ENCODE data around the gene GKAP1. TPM values are rescaled to one million over a fixed set of nuclear protein-coding genes. Genes with fewer than 3 reads are reported as not detected.

Gene GKAP1
- total RNA-seq, 1 experiment from 2014 or later = 1.5 TPM

- no peaks in the 10 kb centered on the region for H3K9me3 ChIP-seq (ENCODE audit: low read length)
- no peaks in the 10 kb centered on the region for H3F3A ChIP-seq (ENCODE audit: low read length, unreplicated experiment)
- H4K20me1 ChIP-seq (ENCODE audit: low read length) = peaks cover 89% of the 10 kb centered on the region
- no peaks in the 10 kb centered on the region for H3K36me3 ChIP-seq (ENCODE audit: low read depth, low read length)
- no peak overlapping the region for H3K27ac ChIP-seq (ENCODE audit: low read length)
- no peak for TF ChIP-seq EZH2 (IDR thresholded peaks at IDR 0.05; ENCODE audit: low read length, unreplicated experiment)
- TF ChIP-seq, protein P1, sequence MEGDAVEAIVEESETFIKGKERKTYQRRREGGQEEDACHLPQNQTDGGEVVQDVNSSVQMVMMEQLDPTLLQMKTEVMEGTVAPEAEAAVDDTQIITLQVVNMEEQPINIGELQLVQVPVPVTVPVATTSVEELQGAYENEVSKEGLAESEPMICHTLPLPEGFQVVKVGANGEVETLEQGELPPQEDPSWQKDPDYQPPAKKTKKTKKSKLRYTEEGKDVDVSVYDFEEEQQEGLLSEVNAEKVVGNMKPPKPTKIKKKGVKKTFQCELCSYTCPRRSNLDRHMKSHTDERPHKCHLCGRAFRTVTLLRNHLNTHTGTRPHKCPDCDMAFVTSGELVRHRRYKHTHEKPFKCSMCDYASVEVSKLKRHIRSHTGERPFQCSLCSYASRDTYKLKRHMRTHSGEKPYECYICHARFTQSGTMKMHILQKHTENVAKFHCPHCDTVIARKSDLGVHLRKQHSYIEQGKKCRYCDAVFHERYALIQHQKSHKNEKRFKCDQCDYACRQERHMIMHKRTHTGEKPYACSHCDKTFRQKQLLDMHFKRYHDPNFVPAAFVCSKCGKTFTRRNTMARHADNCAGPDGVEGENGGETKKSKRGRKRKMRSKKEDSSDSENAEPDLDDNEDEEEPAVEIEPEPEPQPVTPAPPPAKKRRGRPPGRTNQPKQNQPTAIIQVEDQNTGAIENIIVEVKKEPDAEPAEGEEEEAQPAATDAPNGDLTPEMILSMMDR (conservative IDR thresholded peaks at IDR 0.05; ENCODE audit: low read depth, low read length) = no peak
- TF ChIP-seq EZH2phosphoT487 (IDR thresholded peaks at IDR 0.05; ENCODE audit: borderline replicate concordance, low read length) = no peak
- H3K4me1 ChIP-seq (ENCODE audit: insufficient read depth, low read length) = peaks cover 13% of the 10 kb centered on the region
- ChIA-PET POLR2A (ENCODE audit: unreplicated experiment) (no interaction called here), CTCF (no interaction called here)
- H3K79me2 ChIP-seq (ENCODE audit: low read length) = peaks cover 100% of the 10 kb centered on the region
- H3K9ac ChIP-seq (ENCODE audit: low read length) = no peak overlapping the region
- DNase-seq (no peak), ATAC-seq (no peak)
- H3K4me2 ChIP-seq (ENCODE audit: low read length) = 0 out of 2 replicates have a peak overlapping the region, but pooled peaks have one; percentile 14
- no peak overlapping the region for H2AFZ ChIP-seq (ENCODE audit: low read length)
- BruUV-seq (replicated peaks) = no TSS peak
- H3K4me3 ChIP-seq (ENCODE audit: low read length) = no peak overlapping the region
- intact Hi-C loops (cut with micrococcal nuclease) = loop anchor here (10.0 kb wide), 1 partner anchor 284 kb away; the partner anchor contains the start of genes HNRNPK and RMI1
- H3K9me2 ChIP-seq (replicated peaks; ENCODE audit: low read length) = no peaks in the 10 kb centered on the region
- no peaks in the 10 kb centered on the region for H3K27me3 ChIP-seq (ENCODE audit: low read length)
Observed at GRCh38 chr9:83701286-83701685, 116.3 kb downstream of the GKAP1 start.

GRCh38 chr9:83699615-83700014 lies 118.0 kb downstream of the GKAP1 start:
- Histone ChIP-seq H4K20me1 (ENCODE audit: low read length) (peaks cover 85% of the 10 kb centered on the region), H2AFZ (ENCODE audit: low read length) (no peak overlapping the region), H3K27me3 (ENCODE audit: low read length) (no peaks in the 10 kb centered on the region), H3K9me2 (replicated peaks; ENCODE audit: low read length) (no peaks in the 10 kb centered on the region), H3K36me3 (ENCODE audit: low read depth, low read length) (no peaks in the 10 kb centered on the region), H3K79me2 (ENCODE audit: low read length) (peaks cover 100% of the 10 kb centered on the region), H3K4me3 (ENCODE audit: low read length) (no peak overlapping the region), H3F3A (ENCODE audit: low read length, unreplicated experiment) (no peaks in the 10 kb centered on the region), H3K9ac (ENCODE audit: low read length) (no peak overlapping the region), H3K4me2 (ENCODE audit: low read length) (no peak overlapping the region), H3K9me3 (ENCODE audit: low read length) (no peaks in the 10 kb centered on the region), H3K27ac (ENCODE audit: low read length) (no peak overlapping the region), H3K4me1 (ENCODE audit: insufficient read depth, low read length) (peaks cover 12% of the 10 kb centered on the region)
- POLR2A ChIA-PET (ENCODE audit: unreplicated experiment) = no interaction called here
- intact Hi-C loops (cut with micrococcal nuclease) = loop anchor here (10.0 kb wide), 1 partner anchor 285 kb away; the partner anchor contains the start of genes HNRNPK and RMI1
- DNase-seq = no peak
- no peak for ATAC-seq
- TF ChIP-seq, protein P1 (conservative IDR thresholded peaks at IDR 0.05; ENCODE audit: low read depth, low read length) = no peak
- no peak for TF ChIP-seq EZH2 (IDR thresholded peaks at IDR 0.05; ENCODE audit: low read length, unreplicated experiment)
- TF ChIP-seq EZH2phosphoT487 (IDR thresholded peaks at IDR 0.05; ENCODE audit: borderline replicate concordance, low read length) = no peak
- no TSS peak for BruUV-seq (replicated peaks)
- CTCF ChIA-PET = no interaction called here

DNA sequence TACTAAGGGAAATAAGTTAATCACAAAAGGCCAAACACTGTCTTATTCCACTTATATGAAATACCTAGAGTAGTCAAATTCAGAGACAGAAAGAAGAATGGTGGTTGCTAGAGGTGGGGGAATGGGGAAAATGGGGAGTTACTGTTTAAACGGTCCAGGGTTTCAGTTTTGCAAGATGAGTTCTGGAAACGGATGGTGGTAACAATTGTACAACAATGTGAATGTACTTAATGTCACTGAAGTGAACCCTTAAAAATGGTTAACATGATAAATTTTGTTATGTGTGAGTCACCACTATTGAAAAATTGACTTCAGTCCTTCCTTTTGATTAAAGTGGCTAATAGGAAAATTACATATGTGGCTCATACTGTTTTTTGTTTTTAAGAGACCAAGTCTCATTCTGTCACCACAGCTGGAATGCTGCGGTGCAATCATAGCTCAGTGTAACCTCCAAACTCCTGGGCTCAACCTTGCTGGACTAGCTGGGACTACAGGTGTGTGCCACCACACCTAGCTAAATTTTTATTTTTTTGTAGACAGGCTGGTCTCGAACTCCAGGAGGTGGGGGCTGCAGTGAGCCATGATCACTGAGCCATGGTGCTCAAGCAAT lies 118.5 kb downstream of the GKAP1 start:
- H3K4me1 ChIP-seq (ENCODE audit: insufficient read depth, low read length) = peaks cover 7% of the 10 kb centered on the region; the same call in 1 of the 2 replicates
- no peaks in the 10 kb centered on the region for H3K9me3 ChIP-seq (ENCODE audit: low read length)
- no peak overlapping the region for H3K27ac ChIP-seq (ENCODE audit: low read length)
- peaks cover 85% of the 10 kb centered on the region for H4K20me1 ChIP-seq (ENCODE audit: low read length)
- no peak for DNase-seq
- H3K4me3 ChIP-seq (ENCODE audit: low read length) = no peak overlapping the region
- ChIA-PET POLR2A (ENCODE audit: unreplicated experiment) (no interaction called here), CTCF (no interaction called here)
- no TSS peak for BruUV-seq (replicated peaks)
- no peak overlapping the region for H3K9ac ChIP-seq (ENCODE audit: low read length)
- H3K27me3 ChIP-seq (ENCODE audit: low read length) = no peaks in the 10 kb centered on the region
- no peak for ATAC-seq
- no peaks in the 10 kb centered on the region for H3K9me2 ChIP-seq (replicated peaks; ENCODE audit: low read length)
- H3K4me2 ChIP-seq (ENCODE audit: low read length) = no peak overlapping the region
- no peaks in the 10 kb centered on the region for H3K36me3 ChIP-seq (ENCODE audit: low read depth, low read length)
- H3K79me2 ChIP-seq (ENCODE audit: low read length) = peaks cover 100% of the 10 kb centered on the region
- H2AFZ ChIP-seq (ENCODE audit: low read length) = no peak overlapping the region
- H3F3A ChIP-seq (ENCODE audit: low read length, unreplicated experiment) = no peaks in the 10 kb centered on the region
- TF ChIP-seq EZH2 (IDR thresholded peaks at IDR 0.05; ENCODE audit: low read length, unreplicated experiment) (no peak), EZH2phosphoT487 (IDR thresholded peaks at IDR 0.05; ENCODE audit: borderline replicate concordance, low read length) (no peak)
- TF ChIP-seq, protein P1 (conservative IDR thresholded peaks at IDR 0.05; ENCODE audit: low read depth, low read length) = no peak
- intact Hi-C loops (cut with micrococcal nuclease) = no loop called here
